NOMO-1 (cell line): ENCODE measurements around the gene INPP5F.
"Not testable (repeated sequence)": the region's sequence is repeated elsewhere in the genome, so short reads cannot be mapped to it uniquely, and the experiment has no call there.

Experiments
- DNase-seq, 2 experiments: peaks; one replicate each; lab custom pipeline; 2025; ENCODE audit not compliant: unreplicated experiment in 2 of 2; lab: John Stamatoyannopoulos, UW

The INPP5F gene

DNA sequence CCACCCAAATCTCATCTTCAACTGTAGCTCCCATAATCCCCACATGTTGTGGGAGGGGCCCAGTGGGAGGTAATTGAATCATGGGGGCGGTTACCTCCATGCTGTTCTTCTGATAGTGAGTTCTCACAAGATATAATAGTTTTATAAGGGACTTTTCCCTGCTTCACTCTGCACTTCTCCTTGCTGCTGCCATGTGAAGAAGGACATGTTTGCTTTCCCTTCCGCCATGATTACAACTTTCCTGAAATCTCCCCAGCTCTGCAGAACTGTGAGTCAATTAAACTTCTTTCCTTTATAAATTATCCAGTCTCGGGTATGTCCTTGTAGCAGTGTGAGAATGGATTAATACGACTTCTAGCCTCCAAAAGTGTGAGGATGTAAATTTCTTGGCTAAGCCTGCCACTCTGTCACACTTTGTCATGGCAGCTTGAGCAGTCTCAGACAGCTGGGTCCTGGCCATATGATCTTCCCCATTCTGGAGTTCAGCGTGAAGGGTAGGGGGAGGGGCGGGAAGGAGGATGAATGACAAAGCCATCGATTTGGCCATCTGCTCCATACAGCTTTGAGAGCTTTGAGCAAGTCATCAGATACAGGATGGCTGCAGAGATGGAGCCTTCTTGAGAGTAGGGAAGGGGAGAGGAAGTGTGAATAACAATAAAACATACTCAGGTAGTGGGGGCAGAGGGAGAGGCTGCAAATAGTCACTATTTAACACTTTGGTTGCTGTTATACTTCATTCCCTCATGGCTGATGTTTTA is 19.1 kb upstream of the INPP5F start:
- no peak for DNase-seq

DNA sequence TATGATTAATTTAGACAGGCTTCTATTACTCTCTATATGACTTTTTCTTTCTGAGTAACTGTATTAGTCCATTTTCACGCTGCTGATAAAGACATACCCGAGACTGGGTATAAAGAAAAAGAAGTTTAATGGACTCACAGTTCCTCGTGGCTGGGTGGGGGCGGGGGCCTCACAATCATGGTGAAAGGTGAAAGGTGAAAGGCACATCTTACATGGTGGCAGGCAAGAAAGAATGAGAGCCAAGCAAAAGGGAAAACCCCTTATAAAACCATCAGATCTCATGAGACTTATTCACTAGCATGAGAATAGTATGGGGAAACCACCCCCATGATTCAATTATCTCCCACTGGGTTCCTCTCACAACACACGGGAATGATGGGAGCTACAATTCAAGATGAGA is 18.5 kb upstream of the INPP5F start:
- not testable (repeated sequence) for DNase-seq

- not testable (repeated sequence) for DNase-seq
Observed at GRCh38 chr10:119710935-119711334, 14.9 kb upstream of the INPP5F start.

GRCh38 chr10:119713744-119714483 is 11.9 kb upstream of the INPP5F start:
- no peak for DNase-seq

DNA sequence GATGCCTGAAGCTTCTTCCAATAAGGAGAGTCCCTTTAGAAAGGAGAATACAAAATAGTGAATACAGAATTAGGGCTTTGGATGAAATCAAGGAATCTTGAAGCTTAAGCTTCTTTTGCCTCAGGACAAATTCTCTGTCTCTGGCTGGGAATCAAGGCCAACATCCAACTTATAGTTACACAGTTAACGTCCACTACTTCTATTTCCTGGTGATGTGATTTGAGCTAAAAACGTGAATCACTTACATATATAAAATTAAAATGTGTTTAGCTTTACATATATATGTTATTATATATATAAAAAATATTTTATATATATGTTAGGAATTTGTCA is 11.4 kb upstream of the INPP5F start:
- DNase-seq, result no peak

GRCh38 chr10:119715628-119716505 is 10.0 kb upstream of the INPP5F start:
- DNase-seq, result no peak

DNA sequence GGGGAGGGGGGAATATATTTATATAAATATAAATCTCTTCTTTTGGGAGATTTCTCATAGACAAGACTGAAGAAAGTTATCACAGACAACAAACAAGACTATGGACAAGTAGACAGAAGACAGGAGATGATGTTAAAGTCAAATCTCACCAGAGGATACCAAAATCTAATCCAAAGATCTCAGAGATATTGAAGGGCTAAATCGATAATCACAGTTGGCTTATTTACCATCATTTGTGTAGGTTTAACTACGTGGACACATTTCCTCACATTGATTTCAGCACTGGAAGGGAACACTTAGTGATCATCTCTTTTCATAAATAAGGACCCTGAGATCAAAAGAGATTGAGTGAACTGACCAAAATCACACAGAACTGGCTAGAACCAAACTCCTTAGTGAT is 2.7 kb upstream of the INPP5F start:
- DNase-seq, result no peak

DNA sequence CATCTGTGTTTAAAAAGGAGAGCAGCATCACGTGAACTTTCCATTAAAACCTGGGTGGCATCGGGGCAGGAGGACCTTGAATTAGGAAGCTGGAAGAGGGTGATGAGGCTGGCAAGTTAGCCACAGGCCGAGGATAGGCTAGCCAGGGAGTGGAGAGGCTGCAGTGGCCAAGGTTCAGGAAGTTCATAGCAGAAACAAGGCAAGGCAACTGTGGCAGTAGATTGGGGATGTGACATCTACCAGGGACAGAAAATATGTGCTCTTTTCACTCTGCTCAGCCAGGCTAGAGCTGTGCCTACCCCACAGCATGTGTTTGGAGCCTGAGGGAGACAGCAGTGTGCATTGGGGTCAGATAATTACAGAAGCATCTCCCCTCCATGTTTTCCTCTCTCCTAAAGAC is 2.2 kb upstream of the INPP5F start:
- no peak for DNase-seq

DNA sequence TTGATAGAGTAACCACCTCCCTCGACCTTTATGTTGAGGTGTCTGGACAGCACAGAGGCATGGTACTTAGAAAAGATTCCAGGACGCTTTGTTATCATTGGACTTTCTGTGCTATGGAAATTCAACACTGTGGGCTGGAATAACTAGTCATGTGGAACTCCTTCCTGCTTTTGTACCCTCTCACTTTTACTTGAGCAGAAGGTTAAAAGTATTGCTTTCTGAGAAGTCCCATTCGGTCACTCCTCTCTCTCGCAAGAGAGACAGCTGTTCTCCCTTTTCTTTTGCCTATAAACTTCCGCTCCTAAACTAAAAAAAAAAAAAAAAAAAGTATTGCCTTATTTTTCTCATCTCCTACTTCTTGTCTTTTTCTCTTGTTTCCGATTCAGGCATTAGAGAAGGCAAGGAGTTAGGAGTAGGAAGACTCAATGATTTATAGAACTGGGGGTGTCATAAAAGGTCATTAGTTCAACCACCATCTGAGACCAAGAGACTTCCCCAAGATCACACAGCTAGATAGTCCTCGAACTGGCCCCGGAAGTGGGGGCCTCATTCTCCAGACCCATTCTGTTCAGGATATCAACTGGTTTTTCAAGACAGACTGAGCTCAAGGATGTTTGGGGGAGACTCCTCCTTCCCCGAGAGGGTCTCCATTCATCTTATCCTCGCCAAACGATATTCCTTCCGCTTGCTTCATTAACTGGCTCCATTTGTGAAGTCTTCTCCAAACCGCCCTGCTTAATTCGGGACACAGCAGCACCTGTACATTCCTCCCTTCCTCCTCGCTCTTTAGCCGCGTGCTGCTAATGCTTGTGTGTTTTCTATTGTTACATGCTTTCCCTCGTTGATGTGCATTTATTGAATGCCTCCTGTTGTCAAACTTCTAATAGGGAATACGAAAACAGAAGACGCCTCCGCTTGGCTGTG is 995 bp upstream of the INPP5F start:
- DNase-seq, result peak; percentile 34 to 40

DNA sequence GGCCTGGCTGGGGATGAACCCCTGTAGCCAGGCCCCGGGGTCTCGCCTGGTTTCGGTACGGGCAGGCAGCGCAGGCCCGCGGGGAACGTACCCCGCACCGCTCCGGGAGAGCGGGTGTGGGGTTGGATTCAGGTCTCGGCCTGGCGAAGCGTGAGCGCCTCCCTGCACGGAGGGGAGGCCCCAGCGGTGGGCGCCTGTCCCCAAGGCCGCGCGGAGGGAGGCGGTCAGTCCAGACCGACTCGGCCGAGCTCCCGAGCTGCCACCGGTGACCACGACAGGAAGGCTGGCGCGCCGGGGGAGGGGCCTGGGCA is 378 bp upstream of the INPP5F start:
- DNase-seq, result no peak

- DNase-seq, result no peak
Observed at GRCh38 chr10:119726676-119727261, 919 bp downstream of the INPP5F start.

DNA sequence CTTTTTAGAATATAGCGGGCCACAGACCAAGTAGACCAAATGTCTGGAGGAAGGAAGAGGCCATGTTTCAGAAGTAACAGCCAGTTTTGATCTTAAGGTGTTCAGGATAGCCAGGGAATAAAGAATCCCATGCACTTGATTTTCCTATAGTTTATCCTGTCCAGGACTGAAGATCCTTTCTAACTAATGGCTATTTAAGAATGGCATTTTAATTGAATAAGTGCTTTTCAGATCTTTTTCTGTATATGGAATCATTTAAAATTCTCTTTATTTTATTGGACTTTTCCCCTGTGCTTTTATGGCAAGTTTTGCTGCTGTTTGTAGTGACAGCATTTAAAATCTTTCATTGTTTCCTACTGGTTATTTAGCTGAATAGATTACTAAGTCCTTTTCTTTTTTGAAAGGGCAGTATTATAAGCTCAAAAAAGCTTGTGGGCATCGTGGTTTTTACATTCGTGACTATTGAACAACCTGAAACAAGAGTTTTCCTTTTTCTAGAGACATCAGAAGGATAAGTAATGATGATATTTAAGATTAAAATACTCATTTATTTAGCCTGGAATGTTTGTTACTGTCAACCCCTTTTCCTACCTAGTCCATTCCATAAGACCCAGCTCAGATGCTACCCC is 2.4 kb downstream of the INPP5F start:
- no peak for DNase-seq

GRCh38 chr10:119734396-119735332 is 8.8 kb downstream of the INPP5F start:
- no peak for DNase-seq

- DNase-seq, result no peak
Observed at GRCh38 chr10:119735451-119735850, 9.6 kb downstream of the INPP5F start.

- no peak for DNase-seq
Observed at GRCh38 chr10:119736220-119736619, 10.4 kb downstream of the INPP5F start.

DNA sequence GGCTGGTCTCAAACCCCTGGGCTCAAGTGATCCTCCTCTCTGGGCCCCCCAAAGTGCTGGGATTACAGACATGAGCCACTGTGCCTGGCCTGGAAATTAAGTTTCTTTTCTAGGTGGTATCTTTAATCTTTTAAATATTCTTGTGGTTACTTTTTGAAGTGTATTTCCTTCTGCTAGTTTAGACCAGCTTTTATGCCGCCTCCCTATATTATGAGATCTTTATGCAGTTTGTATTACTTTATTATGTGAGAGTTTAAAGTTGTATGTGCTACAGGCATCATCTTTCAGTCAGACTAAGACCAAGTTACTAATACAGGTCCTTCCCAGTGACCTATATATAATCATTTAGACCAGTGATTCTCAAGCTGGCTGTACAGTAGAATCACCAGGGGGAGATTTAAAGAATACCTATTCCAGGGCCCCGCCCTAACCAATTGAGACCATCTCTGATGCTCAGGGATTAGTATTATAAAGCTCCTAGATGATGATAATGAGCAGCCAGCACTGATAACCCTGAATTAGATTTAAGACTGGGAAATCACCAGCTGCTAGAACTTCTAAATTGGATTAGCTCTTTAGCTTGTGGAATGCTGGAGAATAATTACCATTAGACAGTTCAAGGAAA is 11.3 kb downstream of the INPP5F start:
- no peak for DNase-seq

GRCh38 chr10:119737823-119738222 is 12.0 kb downstream of the INPP5F start:
- no peak for DNase-seq

DNA sequence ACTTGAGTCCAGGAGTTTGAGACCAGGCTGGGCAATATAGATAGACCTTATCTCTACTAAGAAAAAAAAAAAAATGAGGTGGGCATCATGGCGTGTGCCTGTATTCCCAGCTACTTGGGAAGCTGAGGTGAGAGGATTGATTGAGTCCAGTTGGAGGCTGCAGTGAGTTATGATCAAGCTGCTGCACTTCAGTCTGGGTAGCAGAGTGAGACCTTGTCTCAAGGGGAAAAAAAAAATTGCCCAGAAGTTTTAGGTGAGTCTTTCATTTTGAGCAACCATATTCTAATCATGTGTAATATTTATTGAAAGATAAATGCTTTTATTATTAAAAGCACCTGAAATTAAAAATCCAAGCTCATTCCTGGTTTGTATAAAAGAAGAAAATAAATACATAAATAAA is 13.1 kb downstream of the INPP5F start:
- no peak for DNase-seq
